OCI-LY7 (cell line): Measurements from ENCODE around the gene MESD. TPM values are rescaled to one million over a fixed set of nuclear protein-coding genes. Genes with fewer than 3 reads are reported as not detected.

ENCODE experiments used
- BruUV-seq: library from RNA; stranded (reverse); fragments of 400-500 nt; replicated peaks from 2 replicates; lab custom pipeline; 2021; lab: Mats Ljungman, UMichigan
- CTCF ChIA-PET: fragments of 300-600 bp; sonication (Branson Sonifier 250); formaldehyde crosslinking; loops from one replicate; lab custom pipeline; 2022; ENCODE audit warnings: antibody characterized with exemption; ENCODE audit not compliant: unreplicated experiment; lab: Charles Lee
- POLR2A ChIA-PET: fragments of 300-600 bp; sonication (Branson Sonifier 250); formaldehyde crosslinking; loops from one replicate; lab custom pipeline; 2022; ENCODE audit warnings: antibody characterized with exemption; lab: Charles Lee
- DNase-seq: peaks from one replicate; pipeline ENCODE4 v3.0.0-alpha.2; 2015; ENCODE audit warnings: low spot score
- H2AFZ ChIP-seq: fragments of 200-600 bp; sonication (generic), shearing (Covaris generic); 2 replicates; pipeline ENCODE4 v1.6.1; 2014; ENCODE audit warnings: mild to moderate bottlenecking, antibody characterized with exemption, low read length, moderate library complexity
- H3K27ac ChIP-seq: fragments of 200-600 bp; sonication (generic); 2 replicates; pipeline ENCODE4 v1.5.1; 2014; ENCODE audit warnings: mixed run types, low read depth, mild to moderate bottlenecking, moderate library complexity, low read length, inconsistent platforms; ENCODE audit not compliant: poor library complexity, severe bottlenecking
- H3K36me3 ChIP-seq: fragments of 200-600 bp; sonication (generic); 2 replicates; pipeline ENCODE4 v1.6.1; 2014; ENCODE audit warnings: mild to moderate bottlenecking, antibody characterized with exemption, low read length, moderate library complexity, mixed read lengths; ENCODE audit not compliant: insufficient read depth
- H3K4me1 ChIP-seq: fragments of 200-600 bp; sonication (generic); 2 replicates; pipeline ENCODE4 v1.5.1; 2014; ENCODE audit warnings: mild to moderate bottlenecking, low read length; ENCODE audit not compliant: insufficient read depth, poor library complexity, severe bottlenecking
- H3K4me2 ChIP-seq: fragments of 200-600 bp; sonication (generic); 2 replicates; pipeline ENCODE4 v1.6.1; 2014; ENCODE audit warnings: mild to moderate bottlenecking, low read length
- H3K4me3 ChIP-seq: fragments of 200-600 bp; sonication (generic); 2 replicates; pipeline ENCODE4 v1.5.1; 2014; ENCODE audit warnings: mild to moderate bottlenecking, low read depth, low read length; ENCODE audit not compliant: poor library complexity, severe bottlenecking
- H3K79me2 ChIP-seq: fragments of 200-600 bp; sonication (generic); 2 replicates; pipeline ENCODE4 v1.6.1; 2016; ENCODE audit warnings: low read depth, mild to moderate bottlenecking, low read length, moderate library complexity, mixed read lengths; ENCODE audit not compliant: insufficient read depth
- H3K9me2 ChIP-seq: fragments of 200-600 bp; sonication (generic); 2 replicates; pipeline ENCODE4 v1.6.1; 2016; ENCODE audit warnings: mild to moderate bottlenecking, low read length, mixed read lengths; ENCODE audit not compliant: insufficient read depth
- H3K9me3 ChIP-seq: fragments of 200-600 bp; sonication (generic); 2 replicates; pipeline ENCODE4 v1.6.1; 2014; ENCODE audit warnings: mild to moderate bottlenecking, mixed run types, low read length, mixed read lengths
- H4K20me1 ChIP-seq: fragments of 200-600 bp; sonication (generic); 2 replicates; pipeline ENCODE4 v1.6.1; 2014; ENCODE audit warnings: mild to moderate bottlenecking, antibody characterized with exemption, low read length, moderate library complexity, mixed read lengths; ENCODE audit not compliant: insufficient read depth
- EZH2phosphoT487 ChIP-seq: fragments of 200-600 bp; sonication (generic); IDR thresholded peaks from 2 replicates; pipeline ENCODE4 v1.6.1; 2018; ENCODE audit warnings: low read depth, borderline replicate concordance, mild to moderate bottlenecking, mixed run types, antibody characterized with exemption, low read length, moderate library complexity, mixed read lengths
- intact Hi-C: fragments of 100-400 bp; cut with micrococcal nuclease; formaldehyde crosslinking; loops from one replicate; pipeline ENCODE4 v1.10.0; 2022; ENCODE audit not compliant: unreplicated experiment
- total RNA-seq, 2 experiments: library from RNA; depleted of rRNA in 1 of 2; stranded (reverse); fragments of >200 nt in 1 of 2; shearing (Covaris generic) in 1 of 2; gene quantifications; 2 replicates each; pipeline ENCODE4 v1.2.3, GENCODE V29; 2014 to 2022
- TF ChIP-seq, protein P1 (sequence below): fragments of 200-600 bp; sonication (generic); conservative IDR thresholded peaks from 2 replicates; pipeline ENCODE4 v1.5.1; 2014; ENCODE audit warnings: mild to moderate bottlenecking, antibody characterized with exemption, low read length, moderate library complexity, mixed read lengths

MESD gene
- total RNA-seq, 2 experiments from 2014 or later, result 17.3 to 27.7 TPM

GRCh38 chr15:80982839-80983238 lies 6.8 kb downstream of the MESD start:
- no peak for DNase-seq
- Histone ChIP-seq H3K79me2 (peaks cover 53% of the 10 kb centered on the region), H3K9me3 (no peaks in the 10 kb centered on the region), H3K4me3 (no peak overlapping the region), H3K27ac (no peak overlapping the region), H3K4me1 (peaks cover 37% of the 10 kb centered on the region), H2AFZ (no peak overlapping the region), H3K36me3 (peaks cover 52% of the 10 kb centered on the region), H3K9me2 (no peaks in the 10 kb centered on the region), H3K4me2 (no peak overlapping the region), H4K20me1 (peaks cover 14% of the 10 kb centered on the region)
- BruUV-seq, result no TSS peak
- intact Hi-C loops, result no loop called here
- ChIA-PET CTCF (no interaction called here), POLR2A (interaction anchor here (1.1 to 1.3 kb wide), 2 partner anchors 9 to 280 kb away, joined by 4 to 5 read pairs; no protein-coding TSS in a partner anchor)
- TF ChIP-seq, protein P1, sequence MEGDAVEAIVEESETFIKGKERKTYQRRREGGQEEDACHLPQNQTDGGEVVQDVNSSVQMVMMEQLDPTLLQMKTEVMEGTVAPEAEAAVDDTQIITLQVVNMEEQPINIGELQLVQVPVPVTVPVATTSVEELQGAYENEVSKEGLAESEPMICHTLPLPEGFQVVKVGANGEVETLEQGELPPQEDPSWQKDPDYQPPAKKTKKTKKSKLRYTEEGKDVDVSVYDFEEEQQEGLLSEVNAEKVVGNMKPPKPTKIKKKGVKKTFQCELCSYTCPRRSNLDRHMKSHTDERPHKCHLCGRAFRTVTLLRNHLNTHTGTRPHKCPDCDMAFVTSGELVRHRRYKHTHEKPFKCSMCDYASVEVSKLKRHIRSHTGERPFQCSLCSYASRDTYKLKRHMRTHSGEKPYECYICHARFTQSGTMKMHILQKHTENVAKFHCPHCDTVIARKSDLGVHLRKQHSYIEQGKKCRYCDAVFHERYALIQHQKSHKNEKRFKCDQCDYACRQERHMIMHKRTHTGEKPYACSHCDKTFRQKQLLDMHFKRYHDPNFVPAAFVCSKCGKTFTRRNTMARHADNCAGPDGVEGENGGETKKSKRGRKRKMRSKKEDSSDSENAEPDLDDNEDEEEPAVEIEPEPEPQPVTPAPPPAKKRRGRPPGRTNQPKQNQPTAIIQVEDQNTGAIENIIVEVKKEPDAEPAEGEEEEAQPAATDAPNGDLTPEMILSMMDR, result no peak
- no peak for TF ChIP-seq EZH2phosphoT487

GRCh38 chr15:80982205-80982604 lies 7.4 kb downstream of the MESD start:
- H3K4me1 ChIP-seq, result peaks cover 37% of the 10 kb centered on the region
- H3K36me3 ChIP-seq, result peaks cover 59% of the 10 kb centered on the region
- CTCF ChIA-PET, result no interaction called here
- DNase-seq, result no peak
- POLR2A ChIA-PET, result interaction anchor here (1.3 kb wide), 1 partner anchor 9 kb away, joined by 5 read pairs; no protein-coding TSS in a partner anchor
- H3K4me2 ChIP-seq, result no peak overlapping the region
- BruUV-seq, result no TSS peak
- H3K9me2 ChIP-seq, result no peaks in the 10 kb centered on the region
- peaks cover 49% of the 10 kb centered on the region; the same call in 1 of the 2 replicates for H3K79me2 ChIP-seq
- H3K9me3 ChIP-seq, result no peaks in the 10 kb centered on the region
- H3K27ac ChIP-seq, result no peak overlapping the region
- intact Hi-C loops, result no loop called here
- H2AFZ ChIP-seq, result no peak overlapping the region
- no peak for TF ChIP-seq EZH2phosphoT487
- TF ChIP-seq, protein P1, result peak; percentile 66
- no peak overlapping the region for H3K4me3 ChIP-seq
- H4K20me1 ChIP-seq, result peaks cover 18% of the 10 kb centered on the region

DNA sequence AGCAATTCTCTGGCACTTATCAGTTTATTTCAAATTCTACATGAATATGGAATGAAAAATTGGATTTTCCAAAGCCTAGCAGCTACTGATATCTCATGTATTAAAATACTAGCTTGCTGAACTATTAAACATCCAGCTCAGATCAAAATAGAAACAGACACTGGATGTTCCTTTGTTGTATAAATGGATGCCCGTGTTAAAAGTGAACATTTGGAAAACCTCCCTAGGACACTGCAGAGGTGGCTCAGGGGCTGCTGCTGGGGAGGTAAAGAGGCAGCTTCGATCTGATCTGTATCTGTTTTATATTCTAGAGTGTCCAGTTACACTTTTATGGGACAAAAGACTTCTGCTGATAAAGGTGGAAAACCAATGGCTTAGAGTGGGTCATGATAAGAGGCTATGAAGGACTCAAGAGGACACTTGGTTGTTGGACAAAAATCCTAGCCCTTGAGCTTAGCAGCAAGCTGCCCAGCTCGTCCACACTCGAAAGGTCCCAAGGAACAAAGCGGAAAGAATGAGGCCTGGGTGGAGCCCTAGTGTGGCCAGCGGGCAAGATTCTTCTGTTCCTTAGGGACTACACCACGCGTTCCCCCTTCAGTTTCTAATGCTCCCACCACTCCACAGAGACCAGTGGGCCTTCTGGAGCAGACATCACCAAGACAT lies 9.9 kb downstream of the MESD start:
- CTCF ChIA-PET, result interaction anchor here (0.7 to 1.2 kb wide), 4 partner anchors 10 to 286 kb away, joined by 3 to 4 read pairs (median 4); no protein-coding TSS in a partner anchor
- Histone ChIP-seq H3K36me3 (peaks cover 59% of the 10 kb centered on the region), H3K4me3 (peak overlapping the region; percentile 5), H3K79me2 (peaks cover 24% of the 10 kb centered on the region; the same call in 1 of the 2 replicates), H3K9me2 (no peaks in the 10 kb centered on the region), H3K9me3 (no peaks in the 10 kb centered on the region), H3K4me1 (peaks cover 29% of the 10 kb centered on the region), H3K4me2 (peak overlapping the region; percentile 47), H4K20me1 (peaks cover 16% of the 10 kb centered on the region), H2AFZ (no peak overlapping the region), H3K27ac (peak overlapping the region; percentile 61)
- no peak for TF ChIP-seq EZH2phosphoT487
- TF ChIP-seq, protein P1, result no peak
- no TSS peak for BruUV-seq
- POLR2A ChIA-PET, result interaction anchor here (0.7 to 1.8 kb wide), 5 partner anchors 9 to 286 kb away, joined by 3 to 10 read pairs (median 5); partner anchors contain the start of gene TLNRD1
- DNase-seq, result no peak
- intact Hi-C loops, result loop anchor here (1.0 kb wide), 1 partner anchor 10 kb away; the partner anchor contains the start of gene MESD
